ENCODE measurements around the gene SULT1A2. TPM values are rescaled to one million over a fixed set of nuclear protein-coding genes. Genes with fewer than 3 reads are reported as not detected.

The SULT1A2 gene
- total and polyA plus RNA-seq, 2 of the 13 experiments (the other 11 are each of a cell fraction or from before 2014, with no cell fraction given): 33.0 to 34.2 TPM

- TF ChIP-seq TOE1 (CRISPR knock-in tag; IDR thresholded peaks at IDR 0.05): no peak
- TF ChIP-seq ZMYM4 (CRISPR knock-in tag; IDR thresholded peaks at IDR 0.05): peak; percentile 30; the same call in 1 of the 2 replicates
- no peak for TF ChIP-seq PAX8 (CRISPR knock-in tag; IDR thresholded peaks at IDR 0.05; ENCODE audit: borderline replicate concordance)
- TF ChIP-seq ARNT2 (CRISPR knock-in tag; IDR thresholded peaks at IDR 0.05; ENCODE audit: low read depth): no peak
- TF ChIP-seq PTBP1 (IDR thresholded peaks at IDR 0.05; ENCODE audit: low read depth, low read length, poor library complexity, severe bottlenecking): peak; percentile 15
- TF ChIP-seq HNRNPH1 (optimal IDR thresholded peaks at IDR 0.05; ENCODE audit: low read depth, low read length): no peak
- TF ChIP-seq, protein P1, sequence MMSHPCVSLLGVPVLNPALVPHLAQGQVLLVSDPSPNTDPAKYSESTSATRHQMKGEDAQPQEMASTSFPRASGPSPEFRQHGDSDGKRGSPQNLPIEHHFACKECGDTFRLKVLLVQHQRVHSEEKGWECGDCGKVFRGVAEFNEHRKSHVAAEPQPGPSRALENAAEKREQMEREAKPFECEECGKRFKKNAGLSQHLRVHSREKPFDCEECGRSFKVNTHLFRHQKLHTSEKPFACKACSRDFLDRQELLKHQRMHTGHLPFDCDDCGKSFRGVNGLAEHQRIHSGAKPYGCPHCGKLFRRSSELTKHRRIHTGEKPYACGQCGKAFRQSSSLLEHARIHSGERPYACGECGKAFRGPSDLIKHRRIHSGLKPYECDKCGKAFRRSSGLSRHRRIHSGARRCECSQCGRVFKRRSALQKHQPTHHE (CRISPR knock-in tag; IDR thresholded peaks at IDR 0.05; ENCODE audit: borderline replicate concordance): no peak
- TF ChIP-seq, protein P2, sequence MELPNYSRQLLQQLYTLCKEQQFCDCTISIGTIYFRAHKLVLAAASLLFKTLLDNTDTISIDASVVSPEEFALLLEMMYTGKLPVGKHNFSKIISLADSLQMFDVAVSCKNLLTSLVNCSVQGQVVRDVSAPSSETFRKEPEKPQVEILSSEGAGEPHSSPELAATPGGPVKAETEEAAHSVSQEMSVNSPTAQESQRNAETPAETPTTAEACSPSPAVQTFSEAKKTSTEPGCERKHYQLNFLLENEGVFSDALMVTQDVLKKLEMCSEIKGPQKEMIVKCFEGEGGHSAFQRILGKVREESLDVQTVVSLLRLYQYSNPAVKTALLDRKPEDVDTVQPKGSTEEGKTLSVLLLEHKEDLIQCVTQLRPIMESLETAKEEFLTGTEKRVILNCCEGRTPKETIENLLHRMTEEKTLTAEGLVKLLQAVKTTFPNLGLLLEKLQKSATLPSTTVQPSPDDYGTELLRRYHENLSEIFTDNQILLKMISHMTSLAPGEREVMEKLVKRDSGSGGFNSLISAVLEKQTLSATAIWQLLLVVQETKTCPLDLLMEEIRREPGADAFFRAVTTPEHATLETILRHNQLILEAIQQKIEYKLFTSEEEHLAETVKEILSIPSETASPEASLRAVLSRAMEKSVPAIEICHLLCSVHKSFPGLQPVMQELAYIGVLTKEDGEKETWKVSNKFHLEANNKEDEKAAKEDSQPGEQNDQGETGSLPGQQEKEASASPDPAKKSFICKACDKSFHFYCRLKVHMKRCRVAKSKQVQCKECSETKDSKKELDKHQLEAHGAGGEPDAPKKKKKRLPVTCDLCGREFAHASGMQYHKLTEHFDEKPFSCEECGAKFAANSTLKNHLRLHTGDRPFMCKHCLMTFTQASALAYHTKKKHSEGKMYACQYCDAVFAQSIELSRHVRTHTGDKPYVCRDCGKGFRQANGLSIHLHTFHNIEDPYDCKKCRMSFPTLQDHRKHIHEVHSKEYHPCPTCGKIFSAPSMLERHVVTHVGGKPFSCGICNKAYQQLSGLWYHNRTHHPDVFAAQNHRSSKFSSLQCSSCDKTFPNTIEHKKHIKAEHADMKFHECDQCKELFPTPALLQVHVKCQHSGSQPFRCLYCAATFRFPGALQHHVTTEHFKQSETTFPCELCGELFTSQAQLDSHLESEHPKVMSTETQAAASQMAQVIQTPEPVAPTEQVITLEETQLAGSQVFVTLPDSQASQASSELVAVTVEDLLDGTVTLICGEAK (IDR thresholded peaks at IDR 0.05): no peak
- TF ChIP-seq, protein P2 (CRISPR knock-in tag; IDR thresholded peaks at IDR 0.05): no peak
- TF ChIP-seq SIX1 (CRISPR knock-in tag; IDR thresholded peaks at IDR 0.05; ENCODE audit: borderline replicate concordance): no peak
- no peak for TF ChIP-seq ZNF3 (CRISPR knock-in tag; IDR thresholded peaks at IDR 0.05)
- TF ChIP-seq, protein P3, sequence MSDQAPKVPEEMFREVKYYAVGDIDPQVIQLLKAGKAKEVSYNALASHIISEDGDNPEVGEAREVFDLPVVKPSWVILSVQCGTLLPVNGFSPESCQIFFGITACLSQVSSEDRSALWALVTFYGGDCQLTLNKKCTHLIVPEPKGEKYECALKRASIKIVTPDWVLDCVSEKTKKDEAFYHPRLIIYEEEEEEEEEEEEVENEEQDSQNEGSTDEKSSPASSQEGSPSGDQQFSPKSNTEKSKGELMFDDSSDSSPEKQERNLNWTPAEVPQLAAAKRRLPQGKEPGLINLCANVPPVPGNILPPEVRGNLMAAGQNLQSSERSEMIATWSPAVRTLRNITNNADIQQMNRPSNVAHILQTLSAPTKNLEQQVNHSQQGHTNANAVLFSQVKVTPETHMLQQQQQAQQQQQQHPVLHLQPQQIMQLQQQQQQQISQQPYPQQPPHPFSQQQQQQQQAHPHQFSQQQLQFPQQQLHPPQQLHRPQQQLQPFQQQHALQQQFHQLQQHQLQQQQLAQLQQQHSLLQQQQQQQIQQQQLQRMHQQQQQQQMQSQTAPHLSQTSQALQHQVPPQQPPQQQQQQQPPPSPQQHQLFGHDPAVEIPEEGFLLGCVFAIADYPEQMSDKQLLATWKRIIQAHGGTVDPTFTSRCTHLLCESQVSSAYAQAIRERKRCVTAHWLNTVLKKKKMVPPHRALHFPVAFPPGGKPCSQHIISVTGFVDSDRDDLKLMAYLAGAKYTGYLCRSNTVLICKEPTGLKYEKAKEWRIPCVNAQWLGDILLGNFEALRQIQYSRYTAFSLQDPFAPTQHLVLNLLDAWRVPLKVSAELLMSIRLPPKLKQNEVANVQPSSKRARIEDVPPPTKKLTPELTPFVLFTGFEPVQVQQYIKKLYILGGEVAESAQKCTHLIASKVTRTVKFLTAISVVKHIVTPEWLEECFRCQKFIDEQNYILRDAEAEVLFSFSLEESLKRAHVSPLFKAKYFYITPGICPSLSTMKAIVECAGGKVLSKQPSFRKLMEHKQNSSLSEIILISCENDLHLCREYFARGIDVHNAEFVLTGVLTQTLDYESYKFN (CRISPR knock-in tag; conservative IDR thresholded peaks at IDR 0.05): peak; percentile 38; the same call in 1 of the 2 replicates
- TF ChIP-seq MED13 (CRISPR knock-in tag; IDR thresholded peaks at IDR 0.05): no peak
- TF ChIP-seq, protein P4, sequence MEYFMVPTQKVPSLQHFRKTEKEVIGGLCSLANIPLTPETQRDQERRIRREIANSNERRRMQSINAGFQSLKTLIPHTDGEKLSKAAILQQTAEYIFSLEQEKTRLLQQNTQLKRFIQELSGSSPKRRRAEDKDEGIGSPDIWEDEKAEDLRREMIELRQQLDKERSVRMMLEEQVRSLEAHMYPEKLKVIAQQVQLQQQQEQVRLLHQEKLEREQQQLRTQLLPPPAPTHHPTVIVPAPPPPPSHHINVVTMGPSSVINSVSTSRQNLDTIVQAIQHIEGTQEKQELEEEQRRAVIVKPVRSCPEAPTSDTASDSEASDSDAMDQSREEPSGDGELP (IDR thresholded peaks at IDR 0.05; ENCODE audit: borderline replicate concordance, low read depth): no peak; the same call in 1 of the 2 replicates
- TF ChIP-seq MZF1 (CRISPR knock-in tag; IDR thresholded peaks at IDR 0.05; ENCODE audit: borderline replicate concordance): no peak
Measured at GRCh38 chr16:28596115-28596630, 677 bp downstream of the SULT1A2 start (continued).
